Heart left ventricle (tissue), 13 donors: Measurements from ENCODE around the gene LRRC28.

Source experiments
- CTCF ChIP-seq, 12 donors: fragments of 200-600 bp; sonication (generic) in 4 of 12; IDR thresholded peaks; one replicate each; pipeline versions ENCODE4 v1.5.0 to v1.8.0; 2018 to 2022; ENCODE audit warnings: antibody characterized with exemption in 12 of 12, mild to moderate bottlenecking in 5 of 12
- POLR2A ChIP-seq, 2 donors: fragments of 450-650 bp; IDR thresholded peaks; one replicate each; pipeline ENCODE4 v1.6.1; 2017; ENCODE audit warnings: antibody characterized with exemption in 2 of 2, mild to moderate bottlenecking in 2 of 2, moderate library complexity in 2 of 2
- donor health status: ischemic (EF 13 %, LVEDD 7.1; RV severe dilation, severe dysfunction).
- donor health status: DM: no; HTN: yes; CAD: no.
- donor health status: DM: no; HTN: no; CAD: no.
- donor health status: ischemic (EF 25% LVEDD 6.9; RV normal size, moderate dysfunction).
- donor health status: ischemic (EF 25% LVEDD 5.7; RV mildly dilated, moderate dysfunction).
- donor health status: ischemic (EF 35%, LVEDD 5.7; RV mildly dilated, moderate dysfunction).
- donor health status: nonischemic (EF 11% LVEDD 7.7; RV severe dilation, severe dysfunction).
- donor health status: DM: yes; HTN: yes; CAD: no.
- donor health status: PGD.
- donor health status: ischemic (EF 29% LVEDD 5.4; RV normal size, mild dysfunction).
- donor health status: nonischemic (EF 23%, LVEDD 6.1; RV moderate dilation, normal function).

GRCh38 chr15:99207672-99208071 lies 43.6 kb upstream of the LRRC28 start:
- TF ChIP-seq POLR2A (IDR thresholded peaks at IDR 0.05) (no peak), CTCF (IDR thresholded peaks at IDR 0.05) (no peak)
